NT2/D1 (cell line): ENCODE results near the gene PPP1CB.

Experiments used
- SUZ12 ChIP-seq: IDR thresholded peaks from 2 replicates; pipeline ENCODE4 v1.6.1; 2011; ENCODE audit not compliant: insufficient read length, insufficient read depth; ENCODE audit errors: extremely low read depth
- YY1 ChIP-seq: IDR thresholded peaks from 2 replicates; pipeline ENCODE4 v1.6.1; 2011; ENCODE audit not compliant: insufficient read length, insufficient read depth
- ZNF274 ChIP-seq: IDR thresholded peaks from 2 replicates; pipeline ENCODE4 v1.6.1; 2011; ENCODE audit warnings: mild to moderate bottlenecking, low read depth, low read length

DNA sequence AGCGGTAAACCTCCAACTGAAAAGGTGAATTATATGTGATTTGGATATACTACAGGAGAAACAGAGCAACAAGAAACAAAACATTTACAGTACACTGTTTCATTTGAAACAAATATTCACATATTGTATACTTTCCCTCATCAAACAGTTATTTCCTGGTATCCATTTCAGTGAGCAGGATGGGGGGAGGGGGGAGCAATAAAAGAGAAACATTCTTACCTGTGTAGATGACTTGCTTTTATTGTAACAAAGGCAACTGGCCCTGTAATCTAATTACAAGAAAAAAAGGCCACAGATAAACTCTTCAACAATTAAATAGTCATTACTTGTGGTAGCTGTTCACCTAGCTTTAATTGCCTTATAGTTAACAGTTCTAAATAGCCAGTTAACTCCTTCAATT is 3.9 kb upstream of the PPP1CB start:
- TF ChIP-seq ZNF274 (no peak), YY1 (no peak), SUZ12 (no peak)
